Measurements from ENCODE around the gene NKX1-2.

NKX1-2 gene

DNA sequence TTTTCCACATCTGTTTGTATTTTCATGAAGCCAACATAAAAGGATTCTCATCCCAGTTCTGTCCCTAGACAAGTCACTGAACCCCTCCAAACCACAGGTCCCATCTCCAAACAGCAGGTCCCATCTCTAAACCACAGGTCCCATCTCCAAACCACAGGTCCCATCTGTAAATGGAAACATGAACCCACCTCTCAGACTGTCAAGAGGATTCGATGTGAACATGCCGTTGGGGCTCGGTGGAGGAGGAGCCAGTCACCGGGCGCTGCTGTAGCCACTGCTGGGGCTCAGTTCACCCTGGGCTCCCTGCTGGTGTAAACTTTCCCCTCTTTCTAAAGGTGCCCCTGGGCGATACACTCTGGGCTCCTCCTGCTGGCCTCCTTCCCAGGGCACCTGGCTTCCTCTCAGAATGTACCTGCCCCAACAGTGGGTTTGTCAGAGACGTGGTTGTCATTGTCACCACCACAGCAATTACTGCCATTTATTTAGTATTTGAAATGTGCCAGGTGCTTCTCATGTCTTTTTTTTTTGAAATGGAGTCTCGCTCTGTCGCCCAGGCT is 24.8 kb upstream of the NKX1-2 start:
- no peak for DNase-seq

DNA sequence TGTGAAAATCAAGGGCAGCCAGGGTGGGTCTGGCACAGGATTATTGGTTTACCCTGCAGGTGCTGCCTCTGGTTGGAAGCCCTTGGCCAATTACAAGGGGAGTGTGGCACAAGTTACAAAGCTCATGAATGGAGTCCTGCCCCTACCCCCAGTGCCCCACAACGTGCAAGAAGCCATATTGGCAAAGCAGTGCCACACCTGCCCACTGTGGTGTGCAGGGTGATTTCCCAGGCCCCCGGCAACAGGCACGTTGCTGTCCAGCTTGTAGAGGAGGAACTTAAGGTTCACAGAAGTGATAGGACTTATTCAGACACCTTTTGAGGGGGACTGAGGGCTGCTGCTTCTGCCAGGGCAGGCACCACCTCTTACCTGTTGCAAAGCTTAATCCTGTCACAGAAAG is 23.2 kb upstream of the NKX1-2 start:
- DNase-seq: no peak

DNA sequence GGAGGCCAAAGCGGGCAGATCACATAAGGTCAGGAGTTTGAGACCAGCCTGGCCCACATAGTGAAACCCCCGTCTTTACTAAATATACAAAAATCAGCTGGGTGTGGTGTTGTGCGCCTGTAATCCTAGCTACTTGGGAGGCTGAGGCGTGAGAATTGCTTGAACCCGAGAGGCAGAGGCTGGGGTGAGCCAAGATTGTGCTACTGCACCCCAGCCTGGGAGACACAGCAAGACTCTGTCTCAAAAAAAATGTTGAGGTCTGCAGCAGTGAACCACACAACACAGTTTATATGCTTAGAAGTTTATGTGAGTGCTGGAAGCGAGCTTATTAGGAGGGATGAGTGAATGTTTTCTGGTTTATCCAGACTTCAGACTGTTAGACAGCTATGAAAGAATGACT is 22.2 kb upstream of the NKX1-2 start:
- DNase-seq: no peak

DNA sequence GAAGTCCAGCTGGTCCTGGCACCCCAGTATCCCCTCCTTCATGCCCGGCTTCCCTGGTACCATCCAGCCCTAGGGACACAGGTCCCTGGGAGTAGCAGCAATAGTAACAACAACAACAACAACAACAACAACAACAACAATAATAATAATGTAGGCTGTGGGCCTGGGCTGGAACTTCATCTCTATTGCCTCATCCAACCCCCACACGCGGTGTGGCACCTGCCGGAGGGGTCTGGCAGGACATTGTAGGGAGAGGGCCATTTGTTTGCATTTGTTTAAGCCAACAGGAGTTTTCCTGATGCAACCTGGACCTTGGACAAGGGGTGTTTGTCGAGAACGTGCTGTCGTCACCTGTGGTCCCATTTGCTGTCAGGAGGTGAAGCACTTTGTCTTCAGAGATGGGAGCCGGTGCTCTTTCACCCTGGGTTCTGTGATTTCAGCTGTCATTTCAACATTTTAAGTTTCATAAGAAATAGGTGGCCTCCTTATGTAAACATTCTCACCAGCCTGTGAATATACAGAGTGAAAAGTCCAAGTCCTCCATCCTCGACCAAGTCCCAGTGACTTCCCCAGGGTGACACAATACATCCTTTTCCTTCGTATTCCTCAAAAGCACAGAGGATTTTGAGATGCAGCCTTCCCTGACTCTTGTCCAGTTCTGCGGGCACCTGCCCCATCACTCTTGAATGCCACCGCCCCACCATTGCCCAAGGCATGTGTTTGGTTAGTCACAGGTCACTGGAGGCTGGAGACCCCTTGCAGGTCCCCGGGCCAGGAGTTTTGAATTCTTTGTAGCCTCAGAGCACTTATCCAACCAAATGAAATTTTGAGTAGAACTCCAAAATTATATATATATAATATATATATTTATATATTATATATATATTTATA is 21.0 kb upstream of the NKX1-2 start:
- DNase-seq: no peak

DNA sequence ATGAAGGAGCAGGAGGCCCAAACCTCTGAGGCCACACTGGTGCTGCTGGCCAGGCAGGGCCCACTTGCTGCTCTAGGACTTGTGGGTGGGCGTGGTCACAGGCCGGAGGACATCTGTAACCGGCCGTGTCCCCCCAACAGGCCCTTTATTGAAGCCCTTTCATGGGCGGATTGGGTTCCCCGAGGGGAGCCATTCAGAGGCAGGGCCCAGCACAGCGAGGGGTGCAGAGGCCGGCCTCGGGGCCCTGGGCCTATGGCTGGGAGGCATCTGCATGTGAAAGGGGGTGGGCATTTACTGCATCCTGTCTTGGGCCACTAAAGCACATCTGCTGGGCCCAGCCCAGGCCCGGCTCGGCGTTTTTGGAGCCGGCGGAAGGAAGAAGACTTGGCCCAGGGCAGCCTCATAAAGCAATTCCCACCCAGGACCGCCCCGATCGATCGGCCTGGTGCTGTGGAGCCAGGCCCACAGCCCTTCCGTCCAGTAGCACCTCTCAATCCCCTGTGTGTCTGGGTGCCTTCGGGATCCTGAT is 20.2 kb upstream of the NKX1-2 start:
- no peak for DNase-seq

DNA sequence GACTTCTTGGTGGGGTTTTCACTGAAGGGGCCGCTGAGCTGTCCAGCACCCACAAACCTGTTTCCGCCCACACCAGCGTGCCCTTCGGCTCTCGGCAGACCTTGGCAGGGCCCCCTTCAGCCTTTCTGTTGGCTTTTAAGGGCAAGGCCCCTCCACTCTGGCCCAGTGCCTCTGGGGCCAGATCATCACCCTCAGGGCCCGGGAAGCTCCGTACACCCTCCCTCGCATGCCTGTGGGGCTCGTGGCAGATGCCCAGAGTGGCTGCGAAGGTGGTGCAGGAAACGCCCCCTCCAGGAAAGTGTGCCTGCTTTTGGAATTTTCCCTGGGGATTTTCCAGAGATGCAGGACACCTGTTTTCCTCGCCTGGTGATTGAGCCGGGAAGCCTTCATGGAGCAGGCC is 18.8 kb upstream of the NKX1-2 start:
- DNase-seq: no peak

DNA sequence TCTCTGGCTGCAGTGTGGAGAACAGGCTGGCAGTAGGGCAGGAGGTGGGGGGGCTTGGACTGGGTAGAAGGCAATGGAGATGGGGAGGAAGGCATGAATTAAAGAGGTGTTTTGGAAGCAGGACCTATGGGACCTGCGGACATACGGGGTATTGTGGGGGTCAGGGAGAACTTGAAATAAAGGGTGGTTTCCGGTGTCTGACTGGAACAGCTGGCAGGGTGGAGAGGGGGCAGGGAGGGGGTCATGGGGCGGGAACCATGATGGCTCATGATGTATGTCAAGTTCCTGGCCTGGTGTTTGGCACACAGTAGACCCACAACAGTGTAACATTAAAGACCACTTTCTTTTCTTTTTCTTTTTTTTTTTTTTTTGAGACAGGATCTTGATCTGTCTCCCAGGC is 17.3 kb upstream of the NKX1-2 start:
- no peak for DNase-seq

DNA sequence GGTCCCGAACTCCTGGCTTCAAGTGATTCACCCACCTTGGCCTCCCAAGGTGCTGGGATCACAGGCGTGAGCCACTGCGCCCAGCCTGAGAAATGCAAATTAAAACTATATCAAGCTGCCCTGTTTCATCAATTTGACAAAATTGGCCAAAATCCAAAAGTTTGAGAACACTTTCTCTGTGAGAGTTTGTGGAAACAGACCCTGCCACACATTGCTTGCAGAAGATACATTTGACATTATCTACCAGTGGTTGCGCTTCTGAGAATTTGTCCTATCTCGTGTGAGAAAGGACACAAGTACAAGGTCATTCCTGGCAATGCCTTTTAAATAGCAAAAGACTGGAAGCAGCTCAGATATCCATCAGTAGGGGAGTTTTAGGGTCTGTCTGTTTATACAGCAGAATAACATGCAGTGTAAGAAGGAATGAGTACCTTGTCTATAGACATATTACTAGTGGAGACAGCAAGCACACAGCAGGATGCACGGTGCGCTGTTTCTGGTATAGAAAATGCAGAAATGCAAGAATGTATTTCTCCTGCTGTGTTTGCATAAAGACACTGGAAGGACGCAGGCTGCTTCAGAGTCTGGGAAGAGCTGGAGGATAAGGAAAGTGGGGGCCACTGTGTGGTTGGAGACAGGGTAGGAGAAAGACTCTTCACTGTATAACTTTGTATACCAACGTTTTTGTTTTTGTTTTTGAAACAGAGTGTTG is 16.1 kb upstream of the NKX1-2 start:
- DNase-seq: no peak

DNA sequence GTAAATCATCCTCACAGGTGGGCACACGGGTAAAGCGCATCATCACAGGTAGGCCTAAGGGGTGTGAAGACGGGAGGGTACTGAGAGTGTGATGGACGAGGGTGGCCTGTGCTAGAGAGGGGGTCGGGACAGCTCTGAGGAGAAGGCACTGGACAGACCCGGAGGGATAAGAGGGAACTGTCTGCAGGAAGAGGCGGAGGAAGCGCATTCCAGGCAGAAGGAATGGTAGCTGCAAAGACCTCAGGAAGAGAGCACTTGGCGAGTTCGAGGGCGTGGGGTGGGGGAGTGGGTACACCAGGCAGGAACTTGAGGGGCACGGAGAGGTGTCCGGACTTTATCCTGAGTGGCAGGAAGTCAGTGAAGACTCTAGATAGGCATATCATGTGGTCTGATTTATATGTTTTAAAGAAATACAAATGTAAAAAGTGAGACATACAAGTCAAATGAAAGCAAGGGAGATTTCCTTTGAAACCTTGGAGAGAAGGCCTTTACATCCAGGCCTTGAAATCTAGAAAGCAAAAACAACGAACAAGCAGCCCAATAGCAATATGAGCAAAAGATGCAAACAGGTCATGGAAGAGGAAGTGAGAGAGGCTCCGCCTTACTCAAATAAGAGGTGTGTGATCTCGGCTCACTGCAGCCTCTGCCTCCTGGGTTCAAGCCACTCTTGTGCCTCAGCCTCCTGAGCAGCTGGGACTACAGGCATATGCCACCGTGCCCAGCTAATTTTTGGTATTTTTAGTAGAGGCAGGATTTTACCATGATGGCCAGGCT is 15.4 kb upstream of the NKX1-2 start:
- no peak for DNase-seq

DNA sequence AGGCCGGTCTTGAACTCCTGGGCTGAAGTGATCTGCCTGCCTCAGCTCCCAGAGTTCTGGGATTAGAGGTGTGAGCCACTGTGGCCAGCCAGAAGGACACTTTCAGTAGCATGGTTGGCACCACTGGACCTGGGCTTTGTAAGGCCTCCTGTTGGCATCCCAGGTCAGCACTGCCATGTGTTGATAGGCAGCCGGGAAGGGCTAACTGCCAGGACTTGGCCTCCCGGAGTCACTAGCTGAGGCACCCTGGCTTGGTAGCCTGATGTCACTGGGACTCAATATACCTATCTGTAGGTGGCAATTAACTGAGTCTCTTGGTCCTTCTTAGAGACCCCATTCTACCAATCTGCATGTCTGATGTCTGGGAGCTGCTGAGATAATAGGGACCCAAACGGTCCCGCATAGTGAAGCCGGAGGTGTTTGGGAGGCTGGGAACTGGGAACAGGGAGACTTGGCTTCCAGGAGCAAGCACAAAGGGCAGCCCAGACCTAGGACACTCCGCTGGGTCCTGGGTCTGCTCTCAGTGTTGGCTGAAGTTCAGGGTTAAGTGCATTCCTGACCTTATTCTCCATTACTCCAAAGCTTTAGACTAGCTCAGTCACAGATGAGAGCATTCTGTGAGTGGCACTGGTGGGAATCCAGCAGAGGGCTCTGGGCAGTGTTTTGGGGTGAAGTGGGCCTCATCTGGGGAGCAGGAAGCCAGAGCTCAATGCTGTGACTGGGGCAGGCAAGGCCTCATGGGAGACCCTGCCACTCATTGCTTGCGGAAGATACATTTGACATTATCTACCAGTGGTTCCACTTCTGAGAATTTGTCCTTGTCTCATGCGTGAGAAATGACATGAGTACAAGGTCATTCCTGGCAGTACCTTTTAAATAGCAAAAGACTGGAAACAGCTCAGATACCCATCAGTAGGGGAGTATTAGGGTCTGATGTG is 14.5 kb upstream of the NKX1-2 start:
- DNase-seq: no peak

DNA sequence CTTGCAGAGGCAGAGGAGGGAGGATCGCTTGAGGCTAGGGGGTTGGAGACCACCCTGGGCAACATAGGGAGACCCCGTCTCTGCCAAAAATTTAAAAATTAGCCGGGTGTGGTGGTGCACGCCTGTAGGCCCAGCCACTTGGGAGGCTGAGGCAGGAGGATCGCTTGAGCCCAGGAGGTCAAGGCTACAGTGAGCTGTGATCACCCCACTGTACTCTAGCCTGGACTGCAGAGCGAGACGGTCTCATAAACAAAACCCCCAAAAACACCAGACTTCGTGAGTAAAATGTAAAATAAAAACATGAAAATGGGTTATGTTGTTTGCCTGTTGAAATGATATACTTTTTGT is 12.5 kb upstream of the NKX1-2 start:
- DNase-seq: no peak

DNA sequence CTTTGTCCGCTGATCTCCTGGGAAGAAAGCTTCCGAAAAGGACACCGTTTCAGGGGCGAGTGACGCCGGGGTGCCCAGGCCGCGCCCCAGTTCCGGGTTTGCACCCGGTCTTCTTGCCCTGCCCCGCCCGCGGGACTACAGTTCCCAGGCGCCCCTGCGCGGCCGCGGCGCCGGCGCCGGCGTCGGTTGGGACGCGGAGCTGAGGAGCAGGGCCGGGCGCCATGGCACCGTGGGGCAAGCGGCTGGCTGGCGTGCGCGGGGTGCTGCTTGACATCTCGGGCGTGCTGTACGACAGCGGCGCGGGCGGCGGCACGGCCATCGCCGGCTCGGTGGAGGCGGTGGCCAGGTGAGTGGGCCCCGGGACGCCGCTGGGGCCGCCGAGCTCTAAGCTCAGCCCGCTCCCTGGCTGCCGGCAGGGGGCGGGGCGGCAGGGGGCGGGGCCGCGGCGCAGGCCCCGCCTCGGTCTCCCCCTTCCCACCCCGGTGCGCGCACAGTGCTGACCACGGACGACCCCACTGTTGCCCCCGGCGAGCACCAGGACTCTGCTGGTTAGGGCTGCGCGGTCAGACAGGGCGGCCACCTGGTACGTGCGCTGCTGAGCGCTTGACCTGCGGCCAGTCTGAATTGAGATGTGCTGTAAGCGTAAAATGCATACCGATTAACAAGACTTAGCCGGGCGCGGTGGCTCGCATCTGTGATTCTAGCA is 12.0 kb upstream of the NKX1-2 start, which contains the start of gene LHPP:
Gene LHPP (plus strand): TSS at position 182 of the 706 bp plus-strand sequence. CDS start 40 bp downstream, at position 222.
- peak; percentile 90 for DNase-seq

DNA sequence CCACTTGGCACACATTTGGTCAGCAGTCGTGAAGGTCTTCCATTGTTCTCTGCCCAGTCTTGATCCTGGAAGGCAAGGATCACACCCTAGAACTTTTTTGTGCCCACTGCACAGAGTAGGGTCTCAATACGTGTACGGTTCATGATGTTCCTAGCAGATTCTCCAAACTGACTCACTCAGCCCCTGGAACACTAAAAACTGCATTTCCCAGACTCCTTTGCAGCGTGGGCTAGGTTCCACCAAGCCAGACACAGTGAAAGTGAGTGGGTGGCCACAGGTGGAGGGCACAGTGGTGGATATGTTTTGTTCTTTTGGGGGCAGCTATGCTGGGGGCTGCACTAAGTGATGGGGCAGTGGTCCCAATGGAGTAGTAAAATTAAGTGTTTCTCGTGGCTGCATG is 10.3 kb upstream of the NKX1-2 start:
- no peak for DNase-seq

DNA sequence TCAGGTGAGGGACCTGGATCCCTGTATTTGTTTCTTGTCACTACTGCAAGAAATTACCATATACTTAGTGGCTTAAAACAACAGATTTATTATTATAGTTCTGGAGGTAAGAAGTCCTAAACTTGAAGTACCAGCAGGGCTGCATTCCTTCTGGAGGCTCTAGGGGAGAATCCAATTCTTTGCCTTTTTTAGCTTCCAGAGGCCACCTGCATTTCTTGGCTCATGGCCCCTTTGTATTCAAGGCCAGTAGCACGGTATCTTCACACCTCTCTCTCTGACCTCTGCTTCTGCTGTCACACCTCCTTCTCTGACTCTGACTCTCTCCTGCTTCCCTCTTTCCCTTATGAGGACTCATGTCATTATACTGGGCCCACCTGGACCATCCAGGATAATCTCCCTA is 9.6 kb upstream of the NKX1-2 start:
- no peak for DNase-seq

DNA sequence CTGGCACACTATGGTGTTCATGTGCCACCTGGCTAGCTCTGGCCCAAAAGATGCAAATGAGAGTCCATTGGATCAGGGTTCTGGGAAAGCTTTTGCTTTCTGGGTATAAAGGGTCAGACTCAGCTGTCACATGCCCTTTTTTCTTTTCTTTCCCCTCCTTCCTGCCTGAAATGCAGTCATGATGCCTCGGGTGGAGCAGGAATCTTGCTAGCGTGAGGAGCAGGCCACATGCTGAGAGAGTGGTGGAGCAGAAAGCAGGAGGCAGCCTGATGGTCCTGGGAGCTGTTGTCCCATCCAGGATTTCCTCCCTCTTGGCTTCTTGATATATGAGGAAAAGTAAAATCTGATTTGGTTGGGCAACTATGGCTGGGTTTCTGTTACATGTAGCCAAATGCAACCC is 9.1 kb upstream of the NKX1-2 start:
- DNase-seq: no peak

DNA sequence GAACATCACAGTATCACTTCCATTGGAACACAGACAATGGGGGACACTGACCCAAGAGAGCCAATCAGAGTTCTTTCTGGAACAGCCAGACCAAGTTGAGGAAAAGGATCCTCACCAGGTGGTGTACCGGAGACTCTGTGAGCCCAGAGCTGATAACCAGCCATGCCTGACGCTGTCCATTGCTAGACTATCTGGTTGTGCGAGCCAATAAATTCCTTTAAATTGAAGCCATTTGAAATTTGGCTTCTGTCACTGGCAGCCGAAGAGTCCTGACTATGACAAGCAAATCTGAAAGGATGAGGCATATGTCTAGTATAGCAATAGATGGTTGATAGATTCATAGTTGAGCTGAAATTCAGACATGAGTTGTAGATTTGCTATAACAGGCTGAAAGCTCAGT is 8.6 kb upstream of the NKX1-2 start:
- no peak for DNase-seq

DNA sequence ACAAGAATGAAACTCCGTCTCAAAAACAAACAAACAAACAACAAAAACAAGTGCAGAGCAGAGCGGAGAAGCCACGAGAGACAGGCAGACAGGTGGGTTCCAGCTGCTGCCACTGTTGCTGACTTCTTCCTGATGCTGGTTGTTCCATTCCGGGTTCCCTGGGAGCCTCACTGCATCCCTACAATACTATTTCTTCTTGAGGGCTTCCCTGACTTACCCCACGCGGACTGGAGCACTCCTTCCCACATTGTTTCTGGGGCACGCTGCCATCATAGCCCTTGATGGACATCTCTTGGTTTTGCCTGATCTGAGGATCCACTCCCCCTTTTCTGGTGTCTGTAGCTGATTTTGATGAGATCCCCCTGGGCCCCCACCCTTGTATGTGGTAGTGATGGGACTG is 5.6 kb upstream of the NKX1-2 start:
- DNase-seq: no peak

DNA sequence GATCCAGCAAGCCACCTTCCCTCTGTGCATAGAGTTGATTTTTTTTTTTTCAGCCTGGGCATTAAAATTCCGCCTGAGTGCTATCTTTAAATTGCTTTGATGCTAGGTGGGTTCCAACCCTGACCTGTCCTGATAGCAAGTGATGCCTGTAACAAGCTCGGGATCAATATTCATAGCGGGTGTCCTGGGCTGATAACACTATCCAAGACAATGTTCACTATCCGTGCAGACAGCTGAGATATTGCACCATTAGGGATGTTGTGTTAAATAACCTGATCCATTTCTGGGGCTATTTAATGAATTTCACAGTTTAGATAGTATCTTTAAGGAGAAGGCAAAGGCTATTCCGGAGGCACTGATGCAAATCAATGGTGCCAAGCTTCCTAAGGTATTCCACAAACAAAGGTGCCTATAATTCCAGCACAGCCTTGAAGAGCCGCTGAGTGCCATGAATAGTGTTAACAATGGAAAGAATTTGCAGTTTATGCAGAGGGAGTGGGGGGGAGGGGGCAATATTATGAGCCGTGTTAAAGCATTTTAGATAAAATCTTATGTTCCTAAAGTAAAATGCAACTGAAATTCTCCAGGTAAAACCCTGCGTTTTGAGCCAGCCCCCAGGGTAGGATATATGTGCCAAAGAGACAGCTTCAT is 4.2 kb upstream of the NKX1-2 start:
- no peak for DNase-seq

DNA sequence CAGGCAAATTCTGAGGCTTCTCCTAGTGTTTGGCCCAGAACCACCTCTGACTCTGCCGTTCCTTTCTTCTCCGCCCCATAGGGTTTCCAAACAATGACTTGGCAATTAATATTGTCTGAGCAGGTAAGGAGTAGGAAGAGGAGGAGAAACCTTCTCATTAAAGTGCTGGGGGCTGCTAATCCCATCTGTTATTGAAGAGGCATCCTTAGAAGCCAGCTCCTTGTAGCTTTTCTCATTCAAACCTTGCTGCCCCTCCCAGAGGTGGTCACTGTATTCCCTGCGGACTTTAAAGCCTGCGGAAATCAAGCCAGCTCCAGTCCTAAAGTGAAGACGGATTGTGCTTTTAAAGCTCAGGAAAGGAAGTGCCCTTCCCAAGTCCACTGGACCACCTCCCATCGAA is 1.4 kb upstream of the NKX1-2 start:
- no peak for DNase-seq

DNA sequence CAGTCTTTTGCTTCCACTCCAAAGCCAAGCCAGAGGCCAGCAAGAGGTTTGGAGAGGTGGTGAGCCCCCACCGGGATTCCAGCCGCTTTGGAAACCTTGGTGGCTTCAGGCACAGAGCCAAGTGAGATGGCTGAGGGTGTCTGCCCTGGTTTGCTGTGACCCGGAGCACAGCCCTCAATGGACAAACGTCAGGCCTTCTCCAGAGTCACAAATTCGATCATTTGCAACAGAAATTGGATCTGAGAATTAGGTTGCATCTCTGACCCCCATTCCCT is 885 bp upstream of the NKX1-2 start:
- DNase-seq: no peak

Data from femur (tissue), 1 donor.